Glomerular visceral epithelial cell (primary cell): ENCODE measurements around the gene GCG.

Experiments used
- DNase-seq: peaks from one replicate; pipeline ENCODE4 v3.0.0-alpha.2; 2016; ENCODE audit errors: extremely low spot score

The GCG gene

DNA sequence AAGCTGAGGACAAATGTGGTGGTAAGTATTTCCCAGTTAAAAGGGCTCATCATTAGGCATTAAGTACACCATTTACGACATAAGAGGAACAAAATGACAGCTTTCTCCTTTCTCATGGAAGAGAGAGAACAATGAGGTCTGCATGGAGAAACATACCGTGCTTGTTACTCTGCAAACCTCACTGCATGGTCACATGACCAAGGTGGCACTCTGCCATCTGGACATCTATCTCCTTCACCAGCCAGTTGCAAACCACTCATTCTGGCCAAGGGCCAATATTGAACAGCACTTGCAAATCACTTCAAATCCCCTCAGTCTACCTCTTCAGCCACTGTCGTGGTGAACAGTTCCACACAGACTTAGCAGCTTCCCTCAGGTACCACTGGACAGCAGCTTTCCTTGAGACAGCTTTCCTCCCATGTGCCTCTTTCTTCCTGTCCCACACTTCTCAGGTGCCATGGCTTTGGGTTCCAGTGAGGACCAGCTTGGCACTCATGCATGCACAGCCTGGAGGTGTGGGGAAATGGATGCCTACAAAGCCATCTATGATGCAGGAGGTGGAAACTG lies 48.5 kb downstream of the GCG start:
- DNase-seq, result peak; percentile 30

DNA sequence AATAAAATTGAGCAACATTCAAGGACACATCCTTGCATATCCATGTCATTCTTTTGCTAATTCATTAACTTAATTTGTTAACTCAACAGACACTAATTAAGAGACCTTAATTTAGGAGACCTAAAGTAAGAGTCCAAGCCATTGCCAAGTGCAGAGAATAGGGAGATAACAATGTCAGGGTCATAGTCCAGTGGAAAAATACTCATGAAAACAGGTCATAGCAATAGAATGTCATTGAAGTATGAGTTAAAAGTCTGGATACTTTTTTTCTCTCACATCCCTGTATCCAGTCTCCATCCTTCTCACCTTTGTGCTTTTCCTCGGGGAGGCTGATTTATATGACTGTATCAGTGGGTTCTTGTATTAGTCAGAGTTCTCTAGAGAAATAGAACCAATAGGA lies 51.5 kb downstream of the GCG start:
- no peak for DNase-seq

DNA sequence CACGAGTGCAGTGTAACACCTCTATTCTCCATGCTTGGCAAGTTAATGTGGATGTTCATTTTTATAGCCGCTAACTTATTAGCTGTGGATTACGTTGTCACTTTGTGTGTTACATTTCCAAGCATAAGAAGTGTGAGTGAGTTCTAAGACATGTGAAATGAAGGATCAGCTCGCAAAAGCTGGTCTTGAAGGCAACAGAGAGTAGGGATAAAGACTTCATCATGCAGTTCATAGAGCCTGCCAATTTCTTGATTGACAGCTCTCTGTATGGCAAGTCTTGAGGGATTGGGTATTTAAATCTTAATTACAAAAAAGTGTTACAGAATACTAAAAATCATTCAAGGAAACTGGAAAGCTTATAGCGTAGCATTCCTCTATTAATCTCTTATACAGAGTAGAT lies 52.2 kb downstream of the GCG start:
- no peak for DNase-seq
